Keratinocyte (primary cell): ENCODE data around the gene ADGRL3. TPM values are rescaled to one million over a fixed set of nuclear protein-coding genes. Genes with fewer than 3 reads are reported as not detected.

Experiments used
- DNase-seq: peaks from one replicate; pipeline ENCODE4 v3.0.0-alpha.2; 2011; ENCODE audit warnings: low read depth, missing footprints, low spot score
- FAIRE-seq: peaks from 2 replicates; lab custom pipeline; 2011; peaks lifted over from hg19 to GRCh38; lab: Jason Lieb, UNC
- H2AFZ ChIP-seq: 2 replicates; pipeline ENCODE4 v1.6.0; 2012; ENCODE audit warnings: low read length, control low read depth, inconsistent platforms; ENCODE audit not compliant: control insufficient read depth
- H3K27ac ChIP-seq: 2 replicates; pipeline ENCODE4 v1.5.1; 2011; ENCODE audit warnings: low read length; ENCODE audit not compliant: control insufficient read depth, insufficient read depth
- H3K27me3 ChIP-seq: 3 replicates; pipeline ENCODE4 v1.6.0; 2011; ENCODE audit warnings: low read length; ENCODE audit not compliant: control insufficient read depth, insufficient read depth; ENCODE audit errors: extremely low read depth
- H3K36me3 ChIP-seq, 2 experiments: 2 replicates in 1 of 2; 3 replicates in 1 of 2; pipeline ENCODE4 v1.5.1; 2011; ENCODE audit warnings: low read length in 2 of 2, mild to moderate bottlenecking in 1 of 2; ENCODE audit not compliant: control insufficient read depth in 2 of 2, insufficient read depth in 2 of 2; ENCODE audit errors: extremely low read depth in 1 of 2
- H3K4me1 ChIP-seq: 3 replicates; pipeline ENCODE4 v1.5.1; 2011; ENCODE audit warnings: low read length; ENCODE audit not compliant: control insufficient read depth, insufficient read depth; ENCODE audit errors: extremely low read depth
- H3K4me2 ChIP-seq: 3 replicates; pipeline ENCODE4 v1.6.0; 2011; ENCODE audit warnings: low read depth, low read length; ENCODE audit not compliant: control insufficient read depth, insufficient read depth; ENCODE audit errors: extremely low read depth
- H3K4me3 ChIP-seq, 3 experiments: fragments of 200-600 bp in 1 of 3; sonication (generic) in 1 of 3; 2 replicates in 2 of 3; 3 replicates in 1 of 3; pipeline ENCODE4 v1.5.1; 2011 to 2016; ENCODE audit warnings: low read length in 3 of 3, mild to moderate bottlenecking in 3 of 3, control low read depth in 2 of 3, inconsistent platforms in 1 of 3, low read depth in 1 of 3, mixed read lengths in 1 of 3, mixed run types in 1 of 3, moderate library complexity in 1 of 3; ENCODE audit not compliant: control insufficient read depth in 2 of 3, insufficient read depth in 2 of 3; ENCODE audit errors: extremely low read depth in 1 of 3
- H3K79me2 ChIP-seq: 2 replicates; pipeline ENCODE4 v1.6.0; 2012; ENCODE audit warnings: low read length; ENCODE audit not compliant: control insufficient read depth, insufficient read depth
- H3K9ac ChIP-seq: 3 replicates; pipeline ENCODE4 v1.6.0; 2011; ENCODE audit warnings: low read length; ENCODE audit not compliant: control insufficient read depth, insufficient read depth; ENCODE audit errors: extremely low read depth
- H3K9me1 ChIP-seq: 3 replicates; pipeline ENCODE4 v1.6.0; 2011; ENCODE audit warnings: low read length; ENCODE audit not compliant: control insufficient read depth, insufficient read depth; ENCODE audit errors: extremely low read depth
- H3K9me3 ChIP-seq: 2 replicates; pipeline ENCODE4 v1.5.1; 2012; ENCODE audit warnings: low read depth, low read length; ENCODE audit not compliant: control insufficient read depth
- H4K20me1 ChIP-seq: 3 replicates; pipeline ENCODE4 v1.6.0; 2011; ENCODE audit warnings: low read length; ENCODE audit not compliant: control insufficient read depth, insufficient read depth; ENCODE audit errors: extremely low read depth
- CTCF ChIP-seq, 3 experiments: IDR thresholded peaks in 1 of 3; conservative IDR thresholded peaks in 1 of 3; optimal IDR thresholded peaks in 1 of 3; 2 replicates in 2 of 3; 3 replicates in 1 of 3; pipeline versions ENCODE3 to v1.5.1; 2011; ENCODE audit warnings: low read length in 3 of 3, mild to moderate bottlenecking in 3 of 3, moderate library complexity in 2 of 3, control low read depth in 1 of 3, inconsistent platforms in 1 of 3; ENCODE audit not compliant: insufficient read depth in 2 of 3; ENCODE audit errors: extremely low read depth in 1 of 3
- EZH2 ChIP-seq: IDR thresholded peaks from one replicate; pipeline ENCODE4 v1.6.1; 2012; ENCODE audit warnings: inconsistent platforms, mild to moderate bottlenecking, low read length, moderate library complexity
- dilution Hi-C: fragments of 300-500 bp; cut with MboI; formaldehyde crosslinking; loops from one replicate; pipeline ENCODE4 v1.7.0; 2020; ENCODE audit warnings: low sequenced_read_pairs; ENCODE audit not compliant: extremely low pct_ligation_motif_present
- polyA plus RNA-seq, 5 experiments: library from polyadenylated mRNA; depleted of rRNA in 3 of 5; stranded (reverse) in 3 of 5; stranded (forward) in 1 of 5; unstranded in 1 of 5; fragments of >200 nt; gene quantifications; 1 replicate in 1 of 5; 2 replicates in 3 of 5; 3 replicates in 1 of 5; pipeline versions ENCODE4 v1.2.1 to v1.2.3, GENCODE V29; 2011 to 2012; ENCODE audit warnings: missing spikeins in 2 of 5, low read depth in 1 of 5, low replicate concordance in 1 of 5

Gene ADGRL3
- polyA plus RNA-seq, 1 donor (not counting 4 experiments of a cell fraction or from before 2014, with no cell fraction given) = 0.18 TPM

GRCh38 chr4:61217222-61217621, 17.1 kb downstream of the ADGRL3 start:
- DNase-seq (no peak), FAIRE-seq (no peak)
- Histone ChIP-seq H3K9ac (no peak overlapping the region), H3K27me3 (no peaks in the 10 kb centered on the region), H3K4me2 (no peak overlapping the region), H3K27ac (no peak overlapping the region), H3K4me1 (no peaks in the 10 kb centered on the region), H3K9me3 (no peaks in the 10 kb centered on the region), H3K36me3 (no peaks in the 10 kb centered on the region), H3K9me1 (no peaks in the 10 kb centered on the region), H3K4me3 (no peak overlapping the region), H4K20me1 (no peaks in the 10 kb centered on the region), H3K79me2 (no peaks in the 10 kb centered on the region), H2AFZ (no peak overlapping the region)
- TF ChIP-seq CTCF (optimal IDR thresholded peaks at IDR 0.05 in 1 of 3, IDR thresholded peaks at IDR 0.05 in 1 of 3, conservative IDR thresholded peaks at IDR 0.05 in 1 of 3; ENCODE audit: extremely low read depth in 1 of 3, insufficient read depth in 2 of 3, low read length in 3 of 3) (no peak), EZH2 (no peak)
- dilution Hi-C loops = no loop called here

GRCh38 chr4:61220556-61220955, 20.4 kb downstream of the ADGRL3 start:
- no peak for FAIRE-seq
- no peak for DNase-seq
- no peak overlapping the region for H3K27ac ChIP-seq

More at GRCh38 chr4:61220556-61220955, 20.4 kb downstream of the ADGRL3 start:
- Histone ChIP-seq H3K27me3 (no peaks in the 10 kb centered on the region), H3K4me2 (no peak overlapping the region), H3K79me2 (no peaks in the 10 kb centered on the region), H3K36me3 (no peaks in the 10 kb centered on the region), H3K4me1 (no peaks in the 10 kb centered on the region), H3K9me1 (no peaks in the 10 kb centered on the region), H3K9me3 (no peaks in the 10 kb centered on the region), H4K20me1 (no peaks in the 10 kb centered on the region), H3K4me3 (no peak overlapping the region), H3K9ac (no peak overlapping the region), H2AFZ (peak overlapping the region; percentile 21)
- dilution Hi-C loops = no loop called here
- TF ChIP-seq EZH2 (no peak), CTCF (optimal IDR thresholded peaks at IDR 0.05 in 1 of 3, IDR thresholded peaks at IDR 0.05 in 1 of 3, conservative IDR thresholded peaks at IDR 0.05 in 1 of 3; ENCODE audit: extremely low read depth in 1 of 3, insufficient read depth in 2 of 3, low read length in 3 of 3) (no peak)
